CD4-positive, alpha-beta T cell treated with Interferon alpha-2 for 1 hour (primary cell): Measurements from ENCODE around the gene CCL8.

ENCODE experiments used
- DNase-seq, 2 donors: peaks; one replicate each; pipeline ENCODE4 v3.0.0-alpha.2; 2020 to 2022

The CCL8 gene

GRCh38 chr17:34368196-34368945, 49.1 kb downstream of the CCL8 start:
- DNase-seq: no peak

DNA sequence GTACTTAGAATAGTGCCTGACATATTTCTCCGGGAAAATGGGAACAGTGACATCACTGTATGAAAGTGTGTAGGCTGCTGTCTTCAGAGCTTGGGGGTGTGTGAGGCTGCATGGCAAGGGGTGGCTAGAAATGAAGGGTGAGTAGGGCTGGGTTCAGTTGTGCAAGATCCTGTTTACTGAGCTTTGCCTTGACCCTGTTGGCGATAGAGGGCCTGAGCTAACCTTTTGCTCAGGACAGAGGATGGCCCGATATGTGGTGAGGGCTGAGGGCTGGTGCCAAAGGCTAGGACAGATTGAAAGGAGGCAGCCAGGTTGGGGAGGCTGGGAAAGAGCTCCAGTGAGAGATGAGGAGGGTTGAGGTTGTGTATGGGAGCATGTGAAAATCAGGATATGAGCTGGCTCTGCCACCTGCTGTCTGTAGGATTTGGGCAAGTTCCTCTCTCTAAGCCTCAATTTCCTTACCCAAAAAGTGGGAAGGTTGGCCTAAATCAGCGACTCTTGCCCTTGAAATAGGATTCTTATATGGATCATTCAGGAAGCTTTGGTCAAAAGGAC, 49.8 kb downstream of the CCL8 start:
- no peak for DNase-seq

DNA sequence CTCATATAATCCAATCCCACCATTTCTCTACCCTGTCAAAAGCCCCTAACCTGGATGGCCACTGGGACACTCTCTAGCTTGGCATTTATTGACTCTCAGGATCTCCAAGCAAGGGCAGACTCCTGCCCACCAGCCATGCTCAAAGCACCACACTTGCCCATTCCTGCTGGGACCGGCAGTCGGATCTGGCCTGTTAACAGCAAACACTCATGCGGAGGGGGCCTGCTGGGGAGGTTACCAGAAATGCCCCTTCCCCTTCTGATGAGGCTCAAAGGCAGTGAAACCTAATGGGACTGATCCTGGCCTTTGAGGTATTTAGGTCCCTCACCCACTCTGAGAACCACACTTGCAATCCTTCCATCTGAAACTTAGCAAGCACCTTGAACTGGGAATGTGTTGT, 50.3 kb downstream of the CCL8 start:
- DNase-seq: no peak

DNA sequence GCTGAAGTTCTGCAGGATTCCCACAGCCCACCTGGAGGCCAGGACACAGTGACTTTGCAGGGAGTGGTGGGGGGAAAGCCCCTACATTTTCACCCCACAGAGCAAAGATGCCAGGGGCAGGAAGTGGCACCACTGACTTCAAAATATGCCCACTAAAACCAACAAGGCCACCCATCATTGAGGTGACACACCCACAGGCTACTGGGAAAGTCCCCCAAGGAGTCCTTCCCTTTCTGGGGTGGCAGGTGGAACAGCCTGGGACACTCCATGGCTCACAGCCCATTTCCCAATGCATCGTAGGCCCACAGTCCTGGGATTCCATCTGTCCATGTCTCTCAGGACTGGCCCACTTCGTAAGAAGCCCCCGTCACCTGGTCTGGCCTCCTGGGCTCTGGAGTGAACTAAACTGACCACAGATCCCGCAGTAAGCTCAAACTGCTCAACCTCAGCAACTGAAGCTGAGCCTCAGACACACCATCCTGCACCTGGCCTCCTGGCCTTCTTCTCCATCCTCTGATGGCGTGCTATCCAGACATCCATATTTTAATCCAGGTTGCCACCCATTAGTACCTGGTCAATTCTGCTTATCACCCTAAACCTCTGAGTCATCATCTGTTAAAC, 51.3 kb downstream of the CCL8 start:
- DNase-seq: no peak

- DNase-seq: no peak
Measured at GRCh38 chr17:34370997-34371395, 51.8 kb downstream of the CCL8 start.
